Measurements from ENCODE around the gene CENPP. TPM values are rescaled to one million over a fixed set of nuclear protein-coding genes. Genes with fewer than 3 reads are reported as not detected.

CENPP gene
- total and polyA plus RNA-seq, 2 donors, result 2.7 to 20.9 TPM

DNA sequence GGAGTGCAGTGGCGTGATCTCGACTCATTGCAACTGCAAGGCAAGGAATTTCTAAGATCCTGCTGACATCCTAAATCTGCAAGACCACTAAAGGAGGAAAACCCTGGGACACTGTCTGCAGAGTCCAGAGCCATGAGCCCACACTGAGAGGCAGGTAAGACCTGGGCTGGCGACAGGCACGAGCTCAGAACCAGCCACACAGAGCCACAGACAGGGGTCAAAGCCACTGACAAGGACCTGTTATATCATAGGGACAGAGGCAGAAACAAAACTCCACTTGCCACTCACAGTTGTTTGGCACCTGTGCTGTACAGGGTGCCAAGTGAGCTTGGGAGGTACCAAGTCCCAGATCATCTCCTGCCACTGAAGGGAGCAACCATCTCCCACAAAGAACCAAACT is 310.0 kb downstream of the CENPP start:
- H3K4me1 ChIP-seq (ENCODE audit: insufficient read depth), result no peaks in the 10 kb centered on the region
- no peak overlapping the region for H3K4me3 ChIP-seq (ENCODE audit: low read depth, low read length)
- whole genome bisulfite sequencing, result 96% methylated on average over 4 of the region's 4 CpGs
- DNase-seq (ENCODE audit: extremely low spot score), result no peak
- H3K36me3 ChIP-seq (ENCODE audit: insufficient read depth), result peaks cover 5% of the 10 kb centered on the region
- no peak overlapping the region for H3K27ac ChIP-seq (ENCODE audit: low read depth)

DNA sequence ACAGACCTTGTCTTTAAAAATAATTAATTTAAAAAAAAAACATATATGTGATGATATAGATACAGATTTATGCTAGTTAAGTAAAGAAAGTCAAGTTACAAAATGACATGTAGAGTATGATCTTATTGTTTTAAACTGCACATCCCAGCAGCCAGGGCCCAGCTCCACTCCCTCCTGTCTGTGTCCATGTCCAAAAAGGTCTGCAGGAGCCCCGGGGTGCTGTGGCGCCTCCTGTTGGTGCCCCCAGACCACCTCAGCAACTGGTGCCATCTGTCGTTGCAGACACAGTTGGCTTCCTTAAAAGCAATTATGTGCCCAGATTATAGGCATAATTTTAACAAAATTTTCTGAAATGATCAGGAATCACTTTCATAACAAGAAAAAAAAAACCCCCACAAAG is 310.9 kb downstream of the CENPP start:
- no peak for DNase-seq (ENCODE audit: extremely low spot score)
- 95% methylated on average over 3 of the region's 3 CpGs for WGBS

DNA sequence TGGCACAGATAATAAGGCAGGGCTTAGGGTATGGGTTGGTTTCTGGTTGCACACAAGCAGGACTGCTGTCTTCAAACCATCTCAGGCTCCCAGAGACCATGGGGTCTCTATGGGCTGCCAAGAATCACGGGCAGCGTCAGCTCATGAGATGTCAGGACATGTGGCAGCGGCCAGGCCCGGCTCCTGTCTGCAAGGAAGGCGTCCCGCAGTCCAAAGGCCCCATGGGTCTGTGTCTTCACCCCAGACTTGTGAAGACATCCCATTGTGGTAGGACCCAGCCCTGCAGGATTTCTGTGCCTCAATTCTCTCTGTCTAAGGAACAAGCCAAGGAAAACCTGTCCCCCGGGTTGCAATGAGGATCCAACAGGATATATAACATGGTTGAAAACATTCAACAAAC is 311.6 kb downstream of the CENPP start:
- H3K4me3 ChIP-seq (ENCODE audit: low read depth, low read length), result no peak overlapping the region
- H3K27ac ChIP-seq (ENCODE audit: low read depth), result no peak overlapping the region
- peaks cover 5% of the 10 kb centered on the region for H3K36me3 ChIP-seq (ENCODE audit: insufficient read depth)
- 90% methylated on average over 7 of the region's 7 CpGs for WGBS
- no peak for DNase-seq (ENCODE audit: extremely low spot score)
- H3K4me1 ChIP-seq (ENCODE audit: insufficient read depth), result no peaks in the 10 kb centered on the region

More for the DNA sequence above, 310.9 kb downstream of the CENPP start:
- H3K36me3 ChIP-seq (ENCODE audit: insufficient read depth), result peaks cover 5% of the 10 kb centered on the region
- H3K27ac ChIP-seq (ENCODE audit: low read depth), result no peak overlapping the region
- no peak overlapping the region for H3K4me3 ChIP-seq (ENCODE audit: low read depth, low read length)
- no peaks in the 10 kb centered on the region for H3K4me1 ChIP-seq (ENCODE audit: insufficient read depth)

DNA sequence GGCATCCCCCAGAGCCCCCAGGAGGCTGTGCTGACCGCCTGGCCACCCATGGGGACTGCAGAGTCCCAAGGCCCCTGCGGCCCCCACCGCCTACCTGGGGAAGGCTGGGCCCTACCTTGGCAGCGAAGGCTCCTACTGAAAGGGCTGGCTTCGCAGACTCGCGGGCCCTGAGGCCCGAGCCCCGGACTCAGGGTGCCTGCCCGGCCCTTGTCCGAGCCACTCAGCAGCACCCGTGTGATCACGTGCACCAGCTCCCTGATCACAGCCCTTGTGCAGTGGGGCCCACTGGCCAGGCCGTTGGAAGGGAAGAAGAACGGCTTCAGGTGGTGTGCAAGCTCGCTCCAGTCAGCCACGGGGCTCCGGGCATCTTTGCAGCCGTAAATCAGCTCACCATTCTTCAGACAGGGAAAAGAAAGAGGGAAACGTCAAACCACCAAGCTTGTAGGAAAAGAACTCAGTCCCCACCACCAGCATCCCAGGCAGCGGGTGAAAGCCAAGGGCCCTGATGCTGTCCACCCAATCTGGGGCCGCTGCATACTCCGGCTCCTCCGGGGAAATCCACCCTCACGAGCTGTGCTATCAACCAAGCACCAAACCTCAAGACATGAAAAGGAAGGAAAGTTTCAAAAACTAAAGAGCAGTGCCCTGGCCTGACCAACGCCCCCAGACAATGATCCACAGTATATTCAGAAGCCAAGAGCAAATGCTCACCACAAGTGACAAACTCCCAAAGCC is 312.3 kb downstream of the CENPP start:
- 95% methylated on average over 26 of the region's 26 CpGs for WGBS
- H3K4me1 ChIP-seq (ENCODE audit: insufficient read depth), result no peaks in the 10 kb centered on the region
- no peak overlapping the region for H3K4me3 ChIP-seq (ENCODE audit: low read depth, low read length)
- no peak overlapping the region for H3K27ac ChIP-seq (ENCODE audit: low read depth)
- H3K36me3 ChIP-seq (ENCODE audit: insufficient read depth), result peaks cover 5% of the 10 kb centered on the region
- DNase-seq (ENCODE audit: extremely low spot score), result no peak

DNA sequence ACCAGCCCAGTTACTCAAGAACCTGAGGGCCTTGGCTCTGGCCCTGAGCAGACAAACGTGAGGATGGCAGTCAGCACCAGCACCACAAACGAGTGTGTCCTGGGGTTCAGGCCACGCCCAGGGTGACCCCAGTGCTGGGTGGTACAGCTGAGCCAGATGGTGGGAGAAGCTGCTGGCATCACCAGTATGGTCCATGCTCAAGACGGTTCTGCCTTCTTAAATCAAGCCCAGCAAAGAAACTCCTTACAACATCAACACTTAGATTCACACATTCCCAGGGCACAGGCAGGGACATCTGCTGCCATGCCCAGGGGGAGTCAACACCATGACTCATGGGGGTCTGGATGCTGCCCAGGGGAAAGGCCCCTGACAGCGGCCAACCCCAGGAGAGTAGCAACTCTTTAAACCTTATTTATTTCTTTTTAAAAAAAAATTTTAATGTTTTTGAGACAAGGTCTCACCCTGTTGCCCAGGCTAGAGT is 312.9 kb downstream of the CENPP start:
- 91% methylated on average over 5 of the region's 5 CpGs for WGBS
- Histone ChIP-seq H3K36me3 (ENCODE audit: insufficient read depth) (peaks cover 5% of the 10 kb centered on the region), H3K4me3 (ENCODE audit: low read depth, low read length) (no peak overlapping the region), H3K4me1 (ENCODE audit: insufficient read depth) (no peaks in the 10 kb centered on the region), H3K27ac (ENCODE audit: low read depth) (no peak overlapping the region)
- no peak for DNase-seq (ENCODE audit: extremely low spot score)

DNA sequence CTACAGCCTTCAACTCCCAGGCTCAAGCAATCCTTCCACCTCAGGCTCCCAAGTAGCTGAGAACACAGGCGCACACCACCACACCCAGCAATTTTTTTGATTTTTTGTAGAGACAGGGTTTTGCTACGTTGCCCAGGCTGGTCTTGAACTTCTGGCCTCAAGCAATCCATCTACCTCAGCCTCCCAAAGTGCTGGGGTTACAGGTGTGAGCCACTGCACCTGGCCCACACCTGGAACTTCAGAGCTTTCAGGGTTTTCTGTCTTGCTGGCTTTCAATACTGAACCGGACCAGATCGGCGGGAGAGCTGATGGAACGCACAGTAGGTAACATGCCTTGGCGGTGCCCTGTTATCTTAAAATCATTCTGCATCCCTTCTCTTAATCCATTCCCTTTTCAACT is 313.4 kb downstream of the CENPP start:
- WGBS, result 86% methylated on average over 7 of the region's 7 CpGs
- DNase-seq (ENCODE audit: extremely low spot score), result no peak
- Histone ChIP-seq H3K4me1 (ENCODE audit: insufficient read depth) (no peaks in the 10 kb centered on the region), H3K27ac (ENCODE audit: low read depth) (no peak overlapping the region), H3K36me3 (ENCODE audit: insufficient read depth) (peaks cover 2% of the 10 kb centered on the region), H3K4me3 (ENCODE audit: low read depth, low read length) (no peak overlapping the region)

DNA sequence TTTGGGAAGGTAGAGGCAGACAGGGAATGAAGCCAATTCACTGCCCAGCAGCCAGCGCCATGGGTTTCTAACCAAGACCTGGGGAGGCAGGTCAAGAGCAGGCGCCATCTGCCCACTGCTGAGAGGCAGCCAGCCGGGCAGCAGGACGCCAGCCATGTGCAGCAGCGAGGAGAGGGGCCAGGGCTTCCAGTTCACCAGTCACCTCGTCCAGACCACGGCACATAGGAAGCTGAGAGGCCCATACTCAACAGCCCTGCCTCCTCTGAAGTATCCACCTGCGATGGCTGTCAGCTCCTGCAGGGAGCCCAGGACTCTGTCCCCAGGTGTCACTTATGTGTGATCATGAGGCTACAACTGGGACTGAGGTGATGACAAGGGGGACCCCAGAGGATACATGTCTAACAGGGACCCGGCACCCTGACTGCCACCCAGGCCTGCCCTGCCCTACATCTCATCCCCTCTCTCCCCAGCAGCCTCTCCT is 314.1 kb downstream of the CENPP start:
- DNase-seq (ENCODE audit: extremely low spot score), result no peak
- Histone ChIP-seq H3K36me3 (ENCODE audit: insufficient read depth) (peaks cover 2% of the 10 kb centered on the region), H3K4me3 (ENCODE audit: low read depth, low read length) (no peak overlapping the region), H3K4me1 (ENCODE audit: insufficient read depth) (no peaks in the 10 kb centered on the region), H3K27ac (ENCODE audit: low read depth) (no peak overlapping the region)
- WGBS, result 94% methylated on average over 9 of the region's 9 CpGs

DNA sequence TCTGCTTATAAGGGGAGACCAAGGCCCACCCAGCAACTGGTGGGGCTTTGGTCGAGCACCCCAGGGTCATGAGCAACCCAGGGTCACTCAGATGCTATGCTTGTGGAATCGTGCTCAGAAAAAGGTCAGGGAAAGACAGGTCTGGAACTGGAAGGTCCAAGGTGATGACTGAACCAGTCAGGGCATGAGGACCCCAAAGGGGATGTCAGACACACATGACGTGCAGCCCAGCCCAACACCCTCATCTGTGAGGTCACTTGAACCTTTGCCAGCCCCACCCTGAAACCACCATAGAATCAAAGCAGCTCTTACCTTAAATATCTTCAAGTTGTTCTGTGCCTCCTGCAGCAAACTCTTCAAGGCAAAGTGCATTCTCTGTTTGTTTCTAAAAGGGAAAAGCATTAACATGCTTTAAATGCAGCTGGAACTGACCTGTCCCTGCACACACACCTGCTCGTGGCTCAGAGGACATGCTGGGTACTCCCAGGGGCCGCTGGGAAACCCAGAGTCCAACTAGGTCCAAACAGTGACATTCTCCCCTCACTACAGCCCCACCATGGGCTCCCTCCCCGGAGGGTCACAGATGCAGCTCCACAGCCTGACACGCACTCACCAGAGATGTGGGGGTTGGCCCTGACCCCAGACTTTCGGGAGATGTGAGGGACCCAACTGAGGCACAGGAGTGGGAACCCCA is 314.8 kb downstream of the CENPP start:
- WGBS, result 89% methylated on average over 8 of the region's 8 CpGs
- DNase-seq (ENCODE audit: extremely low spot score), result no peak
- no peak overlapping the region for H3K27ac ChIP-seq (ENCODE audit: low read depth)
- no peaks in the 10 kb centered on the region for H3K4me1 ChIP-seq (ENCODE audit: insufficient read depth)
- H3K4me3 ChIP-seq (ENCODE audit: low read depth, low read length), result no peak overlapping the region
- peaks cover 2% of the 10 kb centered on the region for H3K36me3 ChIP-seq (ENCODE audit: insufficient read depth)

DNA sequence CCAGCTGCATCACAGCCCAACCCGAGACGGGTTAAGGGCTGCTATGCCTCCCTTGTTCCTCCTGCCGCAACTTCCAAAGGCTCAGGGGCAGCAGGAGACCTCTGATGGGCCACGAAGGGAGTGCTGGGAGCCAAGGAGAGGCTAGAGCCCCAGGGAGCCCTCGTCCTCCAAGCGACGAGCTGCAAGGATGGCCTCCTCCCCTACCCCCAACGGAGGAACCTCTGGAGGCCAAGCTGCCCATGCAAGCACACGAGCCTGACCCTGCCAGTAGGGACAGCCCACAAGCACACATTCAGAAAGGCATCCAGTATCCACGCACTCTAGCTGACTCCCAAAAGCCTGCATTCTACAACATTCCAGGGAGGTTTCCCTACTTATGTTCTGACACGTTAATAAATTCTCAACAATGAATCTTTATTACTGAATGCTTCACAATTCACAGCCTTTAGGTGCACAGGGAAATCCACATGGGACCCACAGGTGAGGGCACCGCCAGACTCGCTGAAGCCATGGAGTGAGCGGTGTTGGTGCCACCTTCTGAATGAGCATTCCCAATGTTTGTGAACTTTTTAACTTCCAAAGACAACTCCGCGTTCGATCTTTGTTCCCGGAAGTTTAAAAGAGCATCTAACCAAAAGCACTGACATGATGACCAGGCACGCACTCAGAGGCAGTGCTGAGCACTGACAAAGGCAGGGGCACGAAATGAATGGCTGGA is 315.5 kb downstream of the CENPP start:
- WGBS, result 91% methylated on average over 20 of the region's 20 CpGs
- H3K36me3 ChIP-seq (ENCODE audit: insufficient read depth), result peaks cover 2% of the 10 kb centered on the region

DNA sequence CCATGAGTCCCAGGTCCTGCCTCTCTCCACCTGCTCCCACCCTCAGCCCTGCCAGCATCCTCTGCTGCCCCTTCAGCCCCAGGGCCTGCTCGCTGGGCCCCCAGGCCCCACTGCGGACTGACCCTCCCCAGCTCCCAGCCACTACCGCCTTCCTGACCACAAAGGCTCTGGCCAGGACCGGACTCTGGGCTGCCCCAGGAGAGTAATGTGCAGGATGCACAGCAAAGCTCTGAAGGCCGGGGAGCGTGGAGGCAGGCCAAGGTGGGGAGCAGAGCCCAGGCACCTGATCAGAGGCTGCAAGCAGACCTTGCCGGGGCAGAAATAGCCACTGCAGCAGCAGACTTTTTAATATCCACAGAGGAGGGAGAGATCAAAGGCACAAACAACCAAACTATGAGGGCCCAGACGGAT is 316.3 kb downstream of the CENPP start:
- Histone ChIP-seq H3K4me3 (ENCODE audit: low read depth, low read length) (no peak overlapping the region), H3K36me3 (ENCODE audit: insufficient read depth) (peaks cover 2% of the 10 kb centered on the region), H3K4me1 (ENCODE audit: insufficient read depth) (no peaks in the 10 kb centered on the region), H3K27ac (ENCODE audit: low read depth) (no peak overlapping the region)
- no peak for DNase-seq (ENCODE audit: extremely low spot score)
- WGBS, result 94% methylated on average over 8 of the region's 8 CpGs

More for the DNA sequence above, 315.5 kb downstream of the CENPP start:
- Histone ChIP-seq H3K27ac (ENCODE audit: low read depth) (no peak overlapping the region), H3K4me1 (ENCODE audit: insufficient read depth) (no peaks in the 10 kb centered on the region), H3K4me3 (ENCODE audit: low read depth, low read length) (no peak overlapping the region)
- DNase-seq (ENCODE audit: extremely low spot score), result no peak

DNA sequence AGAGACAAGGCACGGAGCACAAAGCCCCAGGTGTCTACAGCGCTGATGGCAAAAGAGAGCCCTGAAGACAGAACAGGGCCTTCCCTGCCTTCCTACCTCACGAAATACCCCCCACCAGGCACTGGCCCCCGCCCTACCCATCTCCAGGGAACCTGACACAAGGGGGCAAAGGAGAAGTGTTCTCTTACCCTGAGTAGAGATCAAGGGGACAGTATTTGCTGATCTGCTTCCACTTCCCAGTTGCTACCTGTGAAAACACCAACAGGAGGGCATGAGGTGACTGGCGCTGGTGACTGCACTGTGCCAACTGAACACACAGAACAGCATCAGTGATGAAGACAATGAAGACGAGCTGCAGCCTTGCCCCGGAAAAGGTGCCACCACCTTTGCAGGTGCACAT is 316.8 kb downstream of the CENPP start:
- peaks cover 2% of the 10 kb centered on the region for H3K36me3 ChIP-seq (ENCODE audit: insufficient read depth)
- no peak overlapping the region for H3K27ac ChIP-seq (ENCODE audit: low read depth)
- H3K4me1 ChIP-seq (ENCODE audit: insufficient read depth), result no peaks in the 10 kb centered on the region
- 97% methylated on average over 7 of the region's 7 CpGs for WGBS
- no peak for DNase-seq (ENCODE audit: extremely low spot score)
- H3K4me3 ChIP-seq (ENCODE audit: low read depth, low read length), result no peak overlapping the region

DNA sequence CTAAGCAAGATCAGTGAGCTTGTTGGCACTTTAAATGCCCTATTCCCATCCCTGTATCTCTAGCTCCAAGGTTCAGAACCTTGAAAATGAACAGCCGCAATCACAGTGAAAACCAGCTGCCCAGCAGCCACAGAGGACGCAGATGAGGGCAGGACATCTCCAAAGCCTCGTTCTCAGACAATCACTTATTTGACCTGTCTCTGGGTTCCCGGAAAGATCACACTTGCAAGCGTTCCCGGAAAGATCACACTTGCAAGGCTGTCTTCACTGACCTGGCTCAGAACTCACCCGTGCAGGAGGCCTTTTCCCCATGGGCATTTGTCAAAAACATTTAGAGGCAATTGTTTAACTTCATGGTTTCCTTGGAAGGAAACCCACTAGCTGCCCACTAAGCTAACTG is 318.5 kb downstream of the CENPP start:
- peaks cover 2% of the 10 kb centered on the region for H3K36me3 ChIP-seq (ENCODE audit: insufficient read depth)
- no peak overlapping the region for H3K4me3 ChIP-seq (ENCODE audit: low read depth, low read length)
- no peaks in the 10 kb centered on the region for H3K4me1 ChIP-seq (ENCODE audit: insufficient read depth)
- 93% methylated on average over 7 of the region's 7 CpGs for WGBS
- no peak overlapping the region for H3K27ac ChIP-seq (ENCODE audit: low read depth)
- no peak for DNase-seq (ENCODE audit: extremely low spot score)

DNA sequence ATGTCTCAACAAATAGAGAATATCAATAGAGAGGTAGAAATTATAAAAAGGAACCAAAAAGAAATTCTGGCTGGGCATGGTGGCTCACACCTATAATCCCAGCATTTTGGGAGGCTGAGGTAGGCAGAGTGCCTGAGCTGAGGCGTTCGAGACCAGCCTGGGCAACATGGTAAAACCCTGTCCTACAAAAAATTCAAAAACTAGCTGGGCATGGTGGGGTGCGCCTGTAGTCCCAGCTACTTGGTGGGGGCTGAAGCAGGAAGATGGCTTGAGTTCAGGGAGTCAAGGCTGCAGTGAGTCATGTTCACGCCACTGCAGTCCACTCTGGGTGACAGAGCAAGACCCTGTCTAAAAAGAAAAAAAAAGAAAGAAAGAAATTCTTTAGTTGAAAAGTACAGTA is 319.3 kb downstream of the CENPP start:
- Histone ChIP-seq H3K27ac (ENCODE audit: low read depth) (no peak overlapping the region), H3K36me3 (ENCODE audit: insufficient read depth) (peaks cover 2% of the 10 kb centered on the region), H3K4me1 (ENCODE audit: insufficient read depth) (no peaks in the 10 kb centered on the region), H3K4me3 (ENCODE audit: low read depth, low read length) (no peak overlapping the region)
- 98% methylated on average over 4 of the region's 4 CpGs for WGBS
- DNase-seq (ENCODE audit: extremely low spot score), result no peak

Data from urinary bladder (tissue), 4 donors.